Endothelial cell of umbilical vein (primary cell): Measurements from ENCODE around the gene ADAMTS6. TPM values are rescaled to one million over a fixed set of nuclear protein-coding genes. Genes with fewer than 3 reads are reported as not detected.
"Not testable (repeated sequence)": the region's sequence is repeated elsewhere in the genome, so short reads cannot be mapped to it uniquely, and the experiment has no call there.

ENCODE experiments used
- BruUV-seq: library from RNA; stranded (reverse); fragments of 400-500 nt; replicated peaks from 2 replicates; lab custom pipeline; 2021; lab: Mats Ljungman, UMichigan
- CTCF ChIA-PET: fragments of 300-600, 350-600 bp; sonication (Branson Sonifier 250); formaldehyde crosslinking; loops from one replicate; lab custom pipeline; 2021; ENCODE audit warnings: antibody characterized with exemption, inconsistent platforms; lab: Charles Lee
- POLR2A ChIA-PET: fragments of 300-600, 350-600 bp; sonication (Branson Sonifier 250); formaldehyde crosslinking; loops from one replicate; lab custom pipeline; 2021; ENCODE audit warnings: antibody characterized with exemption, inconsistent platforms; lab: Charles Lee
- DNase-seq: peaks from one replicate; pipeline ENCODE4 v3.0.0-alpha.2; 2011; ENCODE audit warnings: low read depth, low spot score
- FAIRE-seq: peaks from 2 replicates; lab custom pipeline; 2011; peaks lifted over from hg19 to GRCh38; lab: Jason Lieb, UNC
- H2AFZ ChIP-seq: 2 replicates; pipeline ENCODE4 v1.6.0; 2012; ENCODE audit warnings: low read depth, low read length, control low read depth, inconsistent platforms
- H3K27ac ChIP-seq: 2 replicates; pipeline ENCODE4 v1.5.1; 2011; ENCODE audit warnings: low read depth, mild to moderate bottlenecking, control low read depth, low read length, moderate library complexity; ENCODE audit not compliant: insufficient read depth
- H3K27me3 ChIP-seq, 2 experiments: 2 replicates each; pipeline versions ENCODE4 v1.6.0 to v1.6.1; 2011; ENCODE audit warnings: low read length in 2 of 2, mixed read lengths in 1 of 2; ENCODE audit not compliant: control insufficient read depth in 2 of 2, insufficient read depth in 2 of 2
- H3K36me3 ChIP-seq, 2 experiments: 2 replicates in 1 of 2; 3 replicates in 1 of 2; pipeline ENCODE4 v1.5.1; 2011; ENCODE audit warnings: low read length in 2 of 2, mild to moderate bottlenecking in 1 of 2, moderate library complexity in 1 of 2; ENCODE audit not compliant: control insufficient read depth in 2 of 2, insufficient read depth in 2 of 2; ENCODE audit errors: extremely low read depth in 1 of 2
- H3K4me1 ChIP-seq: 3 replicates; pipeline ENCODE4 v1.5.1; 2011; ENCODE audit warnings: mild to moderate bottlenecking, low read length; ENCODE audit not compliant: control insufficient read depth, insufficient read depth; ENCODE audit errors: extremely low read depth
- H3K4me2 ChIP-seq: 2 replicates; pipeline ENCODE4 v1.6.1; 2011; ENCODE audit warnings: low read length, control low read depth, mixed read lengths; ENCODE audit not compliant: insufficient read depth
- H3K4me3 ChIP-seq, 3 experiments: fragments of 200-600 bp in 1 of 3; sonication (generic), shearing (Covaris generic) in 1 of 3; replicated peaks in 1 of 3; 2 replicates each; pipeline ENCODE4 v1.5.1; 2011 to 2016; ENCODE audit warnings: control low read depth in 3 of 3, low read length in 3 of 3, mild to moderate bottlenecking in 2 of 3, inconsistent platforms in 1 of 3, low read depth in 1 of 3, moderate library complexity in 1 of 3; ENCODE audit not compliant: insufficient read depth in 1 of 3
- H3K79me2 ChIP-seq: 2 replicates; pipeline ENCODE4 v1.6.0; 2012; ENCODE audit warnings: low read length, inconsistent platforms; ENCODE audit not compliant: control insufficient read depth, insufficient read depth
- H3K9ac ChIP-seq: replicated peaks from 2 replicates; pipeline ENCODE3; 2011; ENCODE audit warnings: low read length, control low read depth; ENCODE audit not compliant: insufficient read depth; ENCODE audit errors: extremely low read depth
- H3K9me1 ChIP-seq: replicated peaks from 3 replicates; pipeline ENCODE4 v1.6.0; 2011; ENCODE audit warnings: mild to moderate bottlenecking, low read length; ENCODE audit not compliant: control insufficient read depth, insufficient read depth; ENCODE audit errors: extremely low read depth
- H3K9me3 ChIP-seq: replicated peaks from 2 replicates; pipeline ENCODE4 v1.5.1; 2012; ENCODE audit warnings: low read length, inconsistent platforms; ENCODE audit not compliant: control insufficient read depth, insufficient read depth
- H4K20me1 ChIP-seq: replicated peaks from 2 replicates; pipeline ENCODE3; 2011; ENCODE audit warnings: mild to moderate bottlenecking, low read length; ENCODE audit not compliant: control insufficient read depth, insufficient read depth; ENCODE audit errors: extremely low read depth
- CTCF ChIP-seq, 2 donors: IDR thresholded peaks; 1 replicate in 1 of 2; 2 replicates in 1 of 2; pipeline ENCODE4 v1.5.1; 2011; ENCODE audit warnings: low read length in 2 of 2, mild to moderate bottlenecking in 2 of 2, moderate library complexity in 2 of 2, control low read depth in 1 of 2, inconsistent platforms in 1 of 2, low read depth in 1 of 2; ENCODE audit not compliant: insufficient read depth in 1 of 2; ENCODE audit errors: extremely low read depth in 1 of 2
- EZH2 ChIP-seq: IDR thresholded peaks from 2 replicates; pipeline ENCODE4 v1.6.1; 2012; ENCODE audit warnings: borderline replicate concordance, low read depth, mild to moderate bottlenecking, moderate library complexity, low read length, inconsistent platforms; ENCODE audit not compliant: severe bottlenecking
- FOS ChIP-seq: IDR thresholded peaks from 2 replicates; pipeline ENCODE4 v1.6.1; 2011; ENCODE audit warnings: mild to moderate bottlenecking, low read length, moderate library complexity, borderline replicate concordance; ENCODE audit not compliant: insufficient read depth
- GATA2 ChIP-seq: IDR thresholded peaks from 2 replicates; pipeline ENCODE4 v1.7.0; 2011; ENCODE audit warnings: low read depth, mild to moderate bottlenecking, moderate library complexity, mixed read lengths, low read length; ENCODE audit not compliant: insufficient read length, insufficient read depth
- JUN ChIP-seq: IDR thresholded peaks from 2 replicates; pipeline ENCODE4 v1.6.1; 2011; ENCODE audit warnings: borderline replicate concordance, low read depth; ENCODE audit not compliant: insufficient read length, insufficient read depth
- MAX ChIP-seq: IDR thresholded peaks from 2 replicates; pipeline ENCODE4 v1.6.1; 2011; ENCODE audit not compliant: insufficient read depth, insufficient read length
- MYC ChIP-seq: IDR thresholded peaks from one replicate; pipeline ENCODE4 v1.6.1; 2011; ENCODE audit warnings: mild to moderate bottlenecking, low read depth, low read length
- POLR2A ChIP-seq: IDR thresholded peaks from 2 replicates; pipeline ENCODE4 v1.6.1; 2012; ENCODE audit warnings: low read depth, mild to moderate bottlenecking, control low read depth, low read length
- POLR2AphosphoS5 ChIP-seq: IDR thresholded peaks from 2 replicates; pipeline ENCODE4 v1.6.1; 2012; ENCODE audit warnings: low read depth, mild to moderate bottlenecking, control low read depth, low read length, moderate library complexity; ENCODE audit not compliant: insufficient read depth
- dilution Hi-C: fragments of 300-500 bp; cut with MboI; formaldehyde crosslinking; loops from one replicate; pipeline ENCODE4 v1.15.0; 2019; ENCODE audit warnings: low sequenced_read_pairs; ENCODE audit not compliant: extremely low pct_ligation_motif_present
- intact Hi-C: fragments of 100-400 bp; cut with micrococcal nuclease; formaldehyde crosslinking; loops from one replicate; pipeline ENCODE4 v1.10.0; 2022
- polyA plus RNA-seq, 4 experiments: library from polyadenylated mRNA; depleted of rRNA in 3 of 4; stranded (reverse) in 3 of 4; unstranded in 1 of 4; fragments of >200 nt; gene quantifications; 2 replicates each; pipeline versions ENCODE4 v1.2.1 to v1.2.3, GENCODE V29; 2011 to 2012; ENCODE audit warnings: missing spikeins in 1 of 4
- total RNA-seq: library from RNA; stranded (reverse); gene quantifications from 2 replicates; pipeline ENCODE4 v1.2.3, GENCODE V29; 2021

ADAMTS6 gene
- total and polyA plus RNA-seq, 2 donors (not counting 3 experiments of a cell fraction or from before 2014, with no cell fraction given): 20.4 to 43.4 TPM

GRCh38 chr5:65324226-65324625 is 157.5 kb downstream of the ADAMTS6 start:
- H3K4me2 ChIP-seq: no peak overlapping the region
- no peaks in the 10 kb centered on the region for H3K79me2 ChIP-seq
- no peaks in the 10 kb centered on the region for H3K9me1 ChIP-seq
- H3K4me1 ChIP-seq: no peaks in the 10 kb centered on the region
- FAIRE-seq (no peak), DNase-seq (no peak)
- POLR2A ChIA-PET: no interaction called here
- H3K36me3 ChIP-seq: peaks cover 0 to 10% of the 10 kb centered on the region in 2 experiments
- intact Hi-C loops: no loop called here
- H3K27me3 ChIP-seq: no peaks in the 10 kb centered on the region
- CTCF ChIA-PET: no interaction called here
- no peak overlapping the region for H3K27ac ChIP-seq
- no peak overlapping the region for H3K4me3 ChIP-seq
- H4K20me1 ChIP-seq: no peaks in the 10 kb centered on the region
- H2AFZ ChIP-seq: no peak overlapping the region
- dilution Hi-C loops: no loop called here
- no TSS peak for BruUV-seq
- H3K9me3 ChIP-seq: no peaks in the 10 kb centered on the region
- H3K9ac ChIP-seq: no peak overlapping the region
- TF ChIP-seq MAX (no peak), CTCF (IDR thresholded peaks at IDR 0.05; ENCODE audit: extremely low read depth in 1 of 2, insufficient read depth in 1 of 2, low read depth in 1 of 2, low read length in 2 of 2) (no peak), GATA2 (no peak), FOS (no peak), MYC (no peak), JUN (no peak), EZH2 (no peak), POLR2A (no peak), POLR2AphosphoS5 (no peak)

GRCh38 chr5:65320704-65321103 is 161.0 kb downstream of the ADAMTS6 start:
- CTCF ChIA-PET, H3K27me3 ChIP-seq, H3K4me1 ChIP-seq, H3K27ac ChIP-seq, H3K9me3 ChIP-seq, dilution Hi-C loops, H3K9me1 ChIP-seq, DNase-seq, H3K4me2 ChIP-seq, H4K20me1 ChIP-seq, intact Hi-C loops, H3K4me3 ChIP-seq, POLR2A ChIA-PET, BruUV-seq, H2AFZ ChIP-seq, FAIRE-seq, H3K36me3 ChIP-seq, H3K9ac ChIP-seq, H3K79me2 ChIP-seq: not testable (repeated sequence)
